GM12878 (cell line): ENCODE data around the gene ANAPC2. TPM values are rescaled to one million over a fixed set of nuclear protein-coding genes. Genes with fewer than 3 reads are reported as not detected.
A peak's percentile ranks its signal among the peaks of the same experiment; 100 is the strongest.

Source experiments
- ATAC-seq: fragments of 200-7000 bp; cut with Tn5 transposase; 3 replicates; pipeline ENCODE4 v1.9.1; 2020; ENCODE audit warnings: mild to moderate bottlenecking, moderate library complexity
- BruUV-seq: library from RNA; stranded (reverse); fragments of 400-500 nt; replicated peaks from 2 replicates; lab custom pipeline; 2021; lab: Mats Ljungman, UMichigan
- CTCF ChIA-PET: fragments of 300-600 bp; sonication (Branson Sonifier 250); formaldehyde crosslinking; extraction: SDS; loops from one replicate; lab custom pipeline; 2021; ENCODE audit warnings: inconsistent platforms; lab: Yijun Ruan, JAX
- POLR2A ChIA-PET: fragments of 350-600 bp; formaldehyde crosslinking; extraction: SDS; loops from one replicate; lab custom pipeline; 2021; ENCODE audit warnings: inconsistent platforms; lab: Charles Lee
- RAD21 ChIA-PET: fragments of 300-600 bp; sonication (Branson Sonifier 250); formaldehyde crosslinking; loops from one replicate; lab custom pipeline; 2023; ENCODE audit warnings: antibody characterized with exemption; ENCODE audit not compliant: unreplicated experiment; lab: Charles Lee
- SMC1A ChIA-PET: fragments of 300-600 bp; sonication (Branson Sonifier 250); formaldehyde crosslinking; loops from one replicate; lab custom pipeline; 2023; ENCODE audit not compliant: unreplicated experiment, uncharacterized antibody; lab: Charles Lee
- DNase-seq: peaks from one replicate; pipeline ENCODE4 v3.0.0-alpha.2; 2011; ENCODE audit warnings: low read depth, low spot score
- FAIRE-seq: peaks from 3 replicates; lab custom pipeline; 2011; peaks lifted over from hg19 to GRCh38; lab: Jason Lieb, UNC
- H2AFZ ChIP-seq: 2 replicates; pipeline ENCODE4 v1.6.0; 2011; ENCODE audit warnings: low read depth, low read length, control low read depth; ENCODE audit not compliant: control insufficient read depth
- H3K27ac ChIP-seq: 2 replicates; pipeline ENCODE4 v1.5.1; 2011; ENCODE audit warnings: control low read depth; ENCODE audit not compliant: control insufficient read depth, insufficient read depth
- H3K27me3 ChIP-seq, 2 experiments: replicated peaks in 1 of 2; 2 replicates each; pipeline versions ENCODE4 v1.6.0 to v1.6.1; 2011; ENCODE audit warnings: low read length in 1 of 2; ENCODE audit not compliant: control insufficient read depth in 2 of 2, insufficient read depth in 2 of 2
- H3K36me3 ChIP-seq, 2 experiments: 2 replicates each; pipeline ENCODE4 v1.5.1; 2011; ENCODE audit warnings: low read length in 1 of 2; ENCODE audit not compliant: control insufficient read depth in 2 of 2, insufficient read depth in 2 of 2
- H3K4me1 ChIP-seq: 2 replicates; pipeline ENCODE4 v1.6.1; 2011; ENCODE audit warnings: mild to moderate bottlenecking, low read length, moderate library complexity, mixed read lengths; ENCODE audit not compliant: control insufficient read depth, insufficient read depth
- H3K4me2 ChIP-seq: 2 replicates; pipeline ENCODE4 v1.6.0; 2011; ENCODE audit warnings: control low read depth; ENCODE audit not compliant: control insufficient read depth, insufficient read depth
- H3K4me3 ChIP-seq: fragments of 200-600 bp; sonication (generic); 2 replicates; pipeline ENCODE4 v1.5.1; 2016
- H3K79me2 ChIP-seq: 2 replicates; pipeline ENCODE4 v1.6.0; 2011; ENCODE audit warnings: low read length; ENCODE audit not compliant: control insufficient read depth, insufficient read depth
- H3K9ac ChIP-seq: 2 replicates; pipeline ENCODE4 v1.8.0; 2011; ENCODE audit warnings: low read length, control low read depth, mixed read lengths; ENCODE audit not compliant: control insufficient read depth, insufficient read depth
- H3K9me3 ChIP-seq: replicated peaks from 3 replicates; pipeline ENCODE4 v1.5.1; 2011; ENCODE audit warnings: mild to moderate bottlenecking, low read length; ENCODE audit not compliant: control insufficient read depth, insufficient read depth
- H4K20me1 ChIP-seq: 2 replicates; pipeline ENCODE4 v1.6.0; 2011; ENCODE audit not compliant: control insufficient read depth, insufficient read depth
- CBX5 ChIP-seq: sonication (generic); IDR thresholded peaks from 2 replicates; pipeline ENCODE4 v1.6.1; 2016; ENCODE audit warnings: low read depth, moderate library complexity, mild to moderate bottlenecking, inconsistent platforms
- ETV6 ChIP-seq, 2 experiments: fragments of 450-650 bp in 1 of 2; IDR thresholded peaks in 1 of 2; conservative IDR thresholded peaks in 1 of 2; 2 replicates each; pipeline ENCODE4 v1.6.1; 2014; ENCODE audit warnings: antibody characterized with exemption in 1 of 2, borderline replicate concordance in 1 of 2, low read depth in 1 of 2, mild to moderate bottlenecking in 1 of 2, moderate library complexity in 1 of 2
- IKZF2 ChIP-seq, 2 experiments: fragments of 450-650 bp; IDR thresholded peaks; 2 replicates each; pipeline ENCODE4 v1.6.1; 2017; ENCODE audit warnings: mild to moderate bottlenecking in 2 of 2, moderate library complexity in 2 of 2
- IRF4 ChIP-seq: IDR thresholded peaks from 2 replicates; pipeline ENCODE4 v1.6.1; 2011; ENCODE audit warnings: low read depth, low read length
- NBN ChIP-seq: fragments of 450-650 bp; IDR thresholded peaks from 2 replicates; pipeline ENCODE4 v1.6.1; 2016
- NFXL1 ChIP-seq: fragments of 450-650 bp; IDR thresholded peaks from 2 replicates; pipeline ENCODE4 v1.6.1; 2017; ENCODE audit warnings: antibody characterized with exemption, mild to moderate bottlenecking, borderline replicate concordance
- NR2C2 ChIP-seq: IDR thresholded peaks from 2 replicates; pipeline ENCODE4 v1.6.1; 2011; ENCODE audit warnings: borderline replicate concordance, low read depth; ENCODE audit not compliant: control insufficient read depth, insufficient read length
- PML ChIP-seq: IDR thresholded peaks from 2 replicates; pipeline ENCODE4 v1.6.1; 2012; ENCODE audit warnings: low read length, inconsistent platforms
- RAD51 ChIP-seq: fragments of 450-650 bp; IDR thresholded peaks from 2 replicates; pipeline ENCODE4 v1.6.1; 2016; ENCODE audit warnings: moderate library complexity, mild to moderate bottlenecking, inconsistent platforms
- RFX5 ChIP-seq: IDR thresholded peaks from 2 replicates; pipeline ENCODE4 v1.6.1; 2011; ENCODE audit warnings: low read depth, low read length, improper control_type of control experiment
- SMC3 ChIP-seq: IDR thresholded peaks from 2 replicates; pipeline ENCODE4 v1.6.1; 2011; ENCODE audit warnings: low read length, improper control_type of control experiment, borderline replicate concordance
- STAT3 ChIP-seq: IDR thresholded peaks from 2 replicates; pipeline ENCODE4 v1.6.1; 2011; ENCODE audit warnings: low read depth, low read length, improper control_type of control experiment
- YBX1 ChIP-seq: fragments of 450-650 bp; IDR thresholded peaks from 2 replicates; pipeline ENCODE4 v1.6.1; 2016; ENCODE audit warnings: antibody characterized with exemption
- ZNF274 ChIP-seq: IDR thresholded peaks from one replicate; pipeline ENCODE4 v1.8.0; 2011; ENCODE audit not compliant: insufficient read length, insufficient read depth
- WGBS: methylation state at CpG from one replicate; pipeline ENCODE4 v1.1.6; 2016; ENCODE audit warnings: low lambda C conversion rate; ENCODE audit not compliant: insufficient replicate concordance, insufficient coverage; ENCODE audit errors: missing lambda C conversion rate; 5-methylcytosine and 5-hydroxymethylcytosine counted together
- in situ Hi-C: fragments of 300-500 bp; cut with MboI; formaldehyde crosslinking; loops from 9 replicates; pipeline ENCODE4 v1.14.3; 2018; ENCODE audit warnings: mixed read lengths
- intact Hi-C: fragments of 100-400 bp; cut with micrococcal nuclease; formaldehyde crosslinking; loops from one replicate; pipeline ENCODE4 v1.14.2; 2022; ENCODE audit not compliant: unreplicated experiment
- polyA plus RNA-seq, 11 experiments: library from polyadenylated mRNA; depleted of rRNA in 4 of 11; unstranded in 6 of 11; stranded (reverse) in 5 of 11; fragments of >200 nt; fragmentation: Nextera tagmentation in 4 of 11; fragmentation: Illumina TruSeq in 1 of 11; extraction: Ambion mirVana in 4 of 11; extraction: Trizol in 1 of 11; gene quantifications; 1 replicate in 1 of 11; 2 replicates in 10 of 11; pipeline versions ENCODE4 v1.2.1 to v1.2.3, GENCODE V29; 2011 to 2016; ENCODE audit warnings: inconsistent platforms in 2 of 11, missing spikeins in 2 of 11, low read depth in 1 of 11
- total RNA-seq, 4 experiments: library from RNA; depleted of rRNA in 3 of 4; stranded (reverse); fragments of >200 nt in 3 of 4; fragmentation: Illumina TruSeq in 1 of 4; extraction: Trizol in 1 of 4; gene quantifications; 2 replicates each; pipeline versions ENCODE4 v1.2.1 to v1.2.3, GENCODE V29; 2013 to 2021
- TF ChIP-seq, protein P1 (sequence below): IDR thresholded peaks from 2 replicates; pipeline ENCODE4 v1.6.1; 2011; ENCODE audit warnings: borderline replicate concordance, low read depth, mild to moderate bottlenecking, moderate library complexity, low read length; ENCODE audit not compliant: insufficient read depth, poor library complexity, severe bottlenecking
- TF ChIP-seq, protein P2 (sequence below): fragments of 150-350 bp; IDR thresholded peaks from 2 replicates; pipeline ENCODE4 v1.6.1; 2016; ENCODE audit warnings: low read depth, low read length

Gene ANAPC2
- total and polyA plus RNA-seq, 10 of the 15 experiments (the other 5 are each of a cell fraction or from before 2014, with no cell fraction given): 0.03 to 65.2 (median 20.5) TPM

DNA sequence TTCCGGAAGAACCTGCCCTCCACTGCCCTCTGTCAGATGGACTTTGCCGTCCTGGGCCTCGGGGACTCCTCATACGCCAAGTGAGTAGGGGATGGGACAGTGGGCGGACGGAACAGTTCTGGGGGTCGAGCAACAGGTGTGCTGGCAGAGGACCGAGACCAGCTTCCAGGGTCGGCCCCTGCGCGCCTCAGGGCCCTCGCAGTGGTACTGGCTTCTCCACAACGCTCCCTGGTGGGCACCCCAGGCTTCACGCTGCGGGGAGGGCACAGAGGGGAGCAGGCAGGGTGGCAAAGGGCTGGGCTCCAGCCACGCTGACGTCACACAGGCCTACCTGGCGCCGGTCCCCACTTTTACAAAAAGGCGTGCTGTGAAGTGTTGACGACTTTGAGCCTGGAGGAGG lies 24.2 kb upstream of the ANAPC2 start:
- H3K27me3 ChIP-seq: no peaks in the 10 kb centered on the region
- no peaks in the 10 kb centered on the region; the same call in 1 of the 2 replicates for H3K79me2 ChIP-seq
- ChIA-PET SMC1A (no interaction called here), CTCF (no interaction called here), POLR2A (interaction anchor here (0.5 kb wide), 1 partner anchor 80 kb away, joined by 3 read pairs; no protein-coding TSS in a partner anchor), RAD21 (interaction anchor here (1.0 kb wide), 1 partner anchor 11 kb away, joined by 4 read pairs; no protein-coding TSS in a partner anchor)
- peaks cover 0 to 4% of the 10 kb centered on the region in 2 experiments; a peak in 3 of 4 replicates for H3K36me3 ChIP-seq
- no peak overlapping the region for H3K4me2 ChIP-seq
- no peak for FAIRE-seq
- no peak overlapping the region for H3K9ac ChIP-seq
- no peak overlapping the region for H2AFZ ChIP-seq
- no peaks in the 10 kb centered on the region for H3K9me3 ChIP-seq
- no peak overlapping the region for H3K4me3 ChIP-seq
- no peak for DNase-seq
- H3K27ac ChIP-seq: no peak overlapping the region
- BruUV-seq: no TSS peak
- intact Hi-C loops: no loop called here
- in situ Hi-C loops: no loop called here
- TF ChIP-seq STAT3: no peak
- TF ChIP-seq SMC3: no peak
- no peak for TF ChIP-seq CBX5
- TF ChIP-seq, protein P1, sequence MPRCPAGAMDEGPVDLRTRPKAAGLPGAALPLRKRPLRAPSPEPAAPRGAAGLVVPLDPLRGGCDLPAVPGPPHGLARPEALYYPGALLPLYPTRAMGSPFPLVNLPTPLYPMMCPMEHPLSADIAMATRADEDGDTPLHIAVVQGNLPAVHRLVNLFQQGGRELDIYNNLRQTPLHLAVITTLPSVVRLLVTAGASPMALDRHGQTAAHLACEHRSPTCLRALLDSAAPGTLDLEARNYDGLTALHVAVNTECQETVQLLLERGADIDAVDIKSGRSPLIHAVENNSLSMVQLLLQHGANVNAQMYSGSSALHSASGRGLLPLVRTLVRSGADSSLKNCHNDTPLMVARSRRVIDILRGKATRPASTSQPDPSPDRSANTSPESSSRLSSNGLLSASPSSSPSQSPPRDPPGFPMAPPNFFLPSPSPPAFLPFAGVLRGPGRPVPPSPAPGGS: no peak
- TF ChIP-seq YBX1: no peak
- TF ChIP-seq NBN: no peak
- no peak for TF ChIP-seq ETV6 (conservative IDR thresholded peaks at IDR 0.05 in 1 of 2, IDR thresholded peaks at IDR 0.05 in 1 of 2; ENCODE audit: borderline replicate concordance in 1 of 2, low read depth in 1 of 2)
- TF ChIP-seq, protein P2, sequence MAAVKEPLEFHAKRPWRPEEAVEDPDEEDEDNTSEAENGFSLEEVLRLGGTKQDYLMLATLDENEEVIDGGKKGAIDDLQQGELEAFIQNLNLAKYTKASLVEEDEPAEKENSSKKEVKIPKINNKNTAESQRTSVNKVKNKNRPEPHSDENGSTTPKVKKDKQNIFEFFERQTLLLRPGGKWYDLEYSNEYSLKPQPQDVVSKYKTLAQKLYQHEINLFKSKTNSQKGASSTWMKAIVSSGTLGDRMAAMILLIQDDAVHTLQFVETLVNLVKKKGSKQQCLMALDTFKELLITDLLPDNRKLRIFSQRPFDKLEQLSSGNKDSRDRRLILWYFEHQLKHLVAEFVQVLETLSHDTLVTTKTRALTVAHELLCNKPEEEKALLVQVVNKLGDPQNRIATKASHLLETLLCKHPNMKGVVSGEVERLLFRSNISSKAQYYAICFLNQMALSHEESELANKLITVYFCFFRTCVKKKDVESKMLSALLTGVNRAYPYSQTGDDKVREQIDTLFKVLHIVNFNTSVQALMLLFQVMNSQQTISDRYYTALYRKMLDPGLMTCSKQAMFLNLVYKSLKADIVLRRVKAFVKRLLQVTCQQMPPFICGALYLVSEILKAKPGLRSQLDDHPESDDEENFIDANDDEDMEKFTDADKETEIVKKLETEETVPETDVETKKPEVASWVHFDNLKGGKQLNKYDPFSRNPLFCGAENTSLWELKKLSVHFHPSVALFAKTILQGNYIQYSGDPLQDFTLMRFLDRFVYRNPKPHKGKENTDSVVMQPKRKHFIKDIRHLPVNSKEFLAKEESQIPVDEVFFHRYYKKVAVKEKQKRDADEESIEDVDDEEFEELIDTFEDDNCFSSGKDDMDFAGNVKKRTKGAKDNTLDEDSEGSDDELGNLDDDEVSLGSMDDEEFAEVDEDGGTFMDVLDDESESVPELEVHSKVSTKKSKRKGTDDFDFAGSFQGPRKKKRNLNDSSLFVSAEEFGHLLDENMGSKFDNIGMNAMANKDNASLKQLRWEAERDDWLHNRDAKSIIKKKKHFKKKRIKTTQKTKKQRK: no peak
- no peak for TF ChIP-seq IRF4
- no peak for TF ChIP-seq NFXL1
- no peak for TF ChIP-seq NR2C2
- TF ChIP-seq PML: no peak
- TF ChIP-seq IKZF2 (IDR thresholded peaks at IDR 0.05): no peak
- no peak for TF ChIP-seq ZNF274
- TF ChIP-seq RAD51: no peak
- TF ChIP-seq RFX5: no peak
- no peaks in the 10 kb centered on the region for H3K4me1 ChIP-seq
- 95% methylated on average over 21 of the region's 21 CpGs for WGBS
- H4K20me1 ChIP-seq: no peaks in the 10 kb centered on the region
- peak; percentile 29; the same call in 2 of the 3 replicates for ATAC-seq
